Cardiac septum (tissue), 1 donor: ENCODE results near the gene ARFIP1. TPM values are rescaled to one million over a fixed set of nuclear protein-coding genes. Genes with fewer than 3 reads are reported as not detected.

ENCODE experiments used
- DNase-seq: peaks from one replicate; pipeline ENCODE4 v3.0.0-alpha.2; 2020; ENCODE audit warnings: low spot score
- intact Hi-C: fragments of 100-400 bp; cut with DNase I; formaldehyde crosslinking; loops from one replicate; pipeline ENCODE4 v1.14.0; 2022
- total RNA-seq: library from RNA; stranded (reverse); fragmentation: NEBNext Ultra II Directional; extraction: Animal tissue kit (Norgen Biotek cat#: 25700); gene quantifications from one replicate; pipeline ENCODE4 v1.2.1, GENCODE V29; 2021
- donor health status: DM: no; HTN: no; CAD: no.

Gene ARFIP1
- total RNA-seq, 1 donor from 2014 or later: 11.9 TPM

DNA sequence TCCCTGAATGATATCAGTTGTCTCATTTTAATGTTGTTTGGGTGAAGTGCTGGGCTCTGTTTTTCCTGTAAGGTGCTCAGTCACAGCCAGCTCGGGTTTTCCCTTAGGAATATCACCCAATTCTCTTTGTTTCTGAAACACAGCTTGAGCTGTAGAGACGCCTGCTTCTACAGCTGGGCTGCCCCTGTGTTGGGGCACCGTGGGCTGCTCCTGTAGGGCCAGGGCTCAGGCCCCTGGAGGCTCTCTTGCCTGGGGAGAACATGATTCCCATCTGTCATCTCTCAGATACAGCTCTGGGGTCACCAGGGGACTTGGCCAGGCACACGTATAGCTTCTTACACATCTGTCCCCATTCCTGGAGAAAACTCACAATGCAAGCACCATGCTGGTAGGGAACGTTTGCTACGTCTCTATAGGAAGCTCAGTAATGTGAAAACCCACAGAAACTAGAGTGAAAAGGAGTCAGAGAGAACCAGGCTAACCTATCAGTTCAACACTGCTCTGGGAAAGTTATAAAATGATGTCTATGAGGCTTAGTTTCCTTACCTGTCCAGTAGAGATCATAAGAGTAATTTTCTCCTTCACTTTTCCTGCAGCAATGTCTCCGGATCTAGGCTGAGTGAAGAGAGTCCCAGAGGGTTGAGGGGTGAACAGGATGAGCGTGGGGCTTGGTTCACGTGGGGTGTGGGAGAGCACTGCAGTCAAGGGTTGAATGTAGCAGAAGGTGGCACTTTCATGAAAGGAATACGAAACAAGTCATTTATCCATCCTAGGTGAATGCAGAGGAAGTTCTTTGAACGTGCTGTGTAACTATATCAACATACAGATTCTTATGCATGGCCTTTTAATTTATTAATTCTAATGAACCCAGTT lies 170.9 kb downstream of the ARFIP1 start:
- intact Hi-C loops: no loop called here
- DNase-seq: no peak

DNA sequence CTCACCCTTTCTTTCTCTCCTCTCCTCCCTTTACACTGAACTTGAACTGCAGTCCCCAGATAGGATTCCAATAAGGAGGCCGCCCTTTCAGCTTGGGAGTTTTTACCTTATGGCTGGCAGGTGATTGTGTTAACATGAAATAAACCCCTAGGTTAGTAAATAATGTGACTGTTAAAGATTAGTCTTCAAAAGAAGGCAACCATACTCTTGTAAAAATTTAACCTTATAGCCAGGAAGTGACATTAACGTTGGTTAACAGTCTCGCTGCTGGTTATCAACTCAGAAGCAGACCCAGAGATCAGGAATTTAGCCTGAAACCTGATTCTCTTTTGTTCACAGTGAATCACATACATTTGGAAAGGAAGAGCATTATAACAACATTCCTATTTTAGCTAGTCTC lies 171.6 kb downstream of the ARFIP1 start:
- no peak for DNase-seq
- intact Hi-C loops: no loop called here

DNA sequence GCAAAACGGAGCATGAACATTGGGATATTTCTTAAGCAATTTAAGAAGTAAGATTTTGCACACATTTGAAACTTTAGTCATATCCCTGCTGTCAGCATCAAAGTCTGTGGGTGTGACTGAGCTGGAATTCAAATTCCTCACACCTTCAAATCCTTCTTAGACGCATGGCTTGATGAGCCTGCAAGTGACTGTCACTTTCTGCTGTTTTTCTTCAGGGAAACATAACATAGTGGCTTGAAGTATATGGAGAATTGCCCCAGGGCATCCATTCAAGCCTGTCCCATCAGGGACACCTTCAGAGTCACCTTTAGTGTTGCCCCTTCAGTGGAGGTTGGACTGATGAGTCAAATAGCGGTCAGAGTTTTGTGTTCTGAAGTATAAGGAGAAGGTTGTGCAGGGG lies 173.8 kb downstream of the ARFIP1 start:
- intact Hi-C loops: no loop called here
- no peak for DNase-seq

DNA sequence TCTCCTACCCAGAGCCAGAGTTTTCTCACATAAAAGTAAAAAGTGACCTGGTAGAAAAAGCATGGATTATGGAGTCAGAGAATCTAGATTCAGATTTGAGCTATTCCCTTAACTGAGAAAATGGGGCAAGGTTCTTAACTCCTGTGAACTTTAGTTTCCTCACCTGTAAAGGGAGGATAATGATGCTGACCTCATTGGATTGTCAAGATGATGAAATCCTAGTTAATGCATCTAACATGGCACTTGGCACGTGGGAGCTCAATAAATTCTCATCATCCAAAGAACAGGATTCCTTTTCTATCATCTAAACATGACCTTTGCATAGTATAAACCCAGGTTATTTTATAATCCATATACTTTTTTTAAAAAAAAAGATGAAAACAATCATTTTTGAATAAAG lies 175.0 kb downstream of the ARFIP1 start:
- no peak for DNase-seq
- intact Hi-C loops: no loop called here

DNA sequence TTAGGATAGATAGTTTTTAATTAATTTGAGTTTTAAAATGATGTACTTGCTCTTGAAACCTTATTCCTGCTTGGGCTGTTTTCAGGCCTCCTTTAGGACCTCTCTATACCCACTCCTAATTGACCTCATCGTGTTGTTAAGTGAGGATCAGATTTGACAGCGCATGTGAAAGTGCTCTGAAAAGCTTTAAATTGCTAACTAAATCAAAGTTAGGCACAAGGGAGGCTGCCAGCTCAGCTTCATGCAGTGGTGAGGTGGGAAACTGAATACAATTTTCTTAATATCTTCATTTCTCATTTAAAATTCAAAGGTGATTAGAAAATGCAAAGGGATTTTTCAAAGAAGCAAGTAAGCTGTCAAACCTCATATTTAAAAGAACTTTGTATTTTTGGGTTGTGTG lies 176.4 kb downstream of the ARFIP1 start:
- intact Hi-C loops: no loop called here
- DNase-seq: no peak

DNA sequence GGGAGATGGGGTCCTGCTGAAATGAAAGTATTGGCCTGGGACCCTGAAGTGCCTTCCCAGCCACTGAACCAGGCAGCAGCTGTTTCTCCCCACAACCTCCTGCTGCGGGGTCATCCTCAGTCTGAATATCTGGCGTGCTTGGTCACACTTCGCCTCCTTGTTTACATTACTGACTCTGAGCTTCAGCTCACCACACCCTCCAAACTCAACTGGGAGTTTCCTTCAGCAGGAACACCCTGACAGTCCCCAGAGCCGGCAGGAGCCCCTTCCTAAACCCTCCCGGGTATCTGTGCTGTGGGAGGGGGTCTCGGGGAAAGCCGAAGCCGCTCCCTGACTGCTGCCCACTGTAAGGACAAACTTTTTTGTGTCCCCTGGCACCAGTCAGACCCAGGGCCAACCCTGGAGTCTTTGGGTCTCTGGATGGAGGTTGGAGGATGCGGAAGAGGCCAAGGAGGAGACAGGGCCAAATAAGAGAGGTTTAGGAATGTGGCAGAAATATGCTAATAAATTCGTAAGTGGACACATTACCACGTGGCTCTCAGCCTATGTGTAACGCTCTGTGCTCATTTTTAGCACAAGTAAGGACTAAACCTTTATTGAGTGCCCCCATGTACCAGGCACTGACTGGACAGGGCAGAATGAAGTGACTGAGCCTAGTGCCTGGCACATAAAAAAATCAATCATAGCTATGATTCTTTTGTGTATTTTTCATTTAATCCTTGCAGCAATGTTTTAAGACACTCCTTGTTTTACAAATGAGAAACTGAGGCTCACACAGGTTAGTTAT lies 177.1 kb downstream of the ARFIP1 start:
- intact Hi-C loops: no loop called here

DNA sequence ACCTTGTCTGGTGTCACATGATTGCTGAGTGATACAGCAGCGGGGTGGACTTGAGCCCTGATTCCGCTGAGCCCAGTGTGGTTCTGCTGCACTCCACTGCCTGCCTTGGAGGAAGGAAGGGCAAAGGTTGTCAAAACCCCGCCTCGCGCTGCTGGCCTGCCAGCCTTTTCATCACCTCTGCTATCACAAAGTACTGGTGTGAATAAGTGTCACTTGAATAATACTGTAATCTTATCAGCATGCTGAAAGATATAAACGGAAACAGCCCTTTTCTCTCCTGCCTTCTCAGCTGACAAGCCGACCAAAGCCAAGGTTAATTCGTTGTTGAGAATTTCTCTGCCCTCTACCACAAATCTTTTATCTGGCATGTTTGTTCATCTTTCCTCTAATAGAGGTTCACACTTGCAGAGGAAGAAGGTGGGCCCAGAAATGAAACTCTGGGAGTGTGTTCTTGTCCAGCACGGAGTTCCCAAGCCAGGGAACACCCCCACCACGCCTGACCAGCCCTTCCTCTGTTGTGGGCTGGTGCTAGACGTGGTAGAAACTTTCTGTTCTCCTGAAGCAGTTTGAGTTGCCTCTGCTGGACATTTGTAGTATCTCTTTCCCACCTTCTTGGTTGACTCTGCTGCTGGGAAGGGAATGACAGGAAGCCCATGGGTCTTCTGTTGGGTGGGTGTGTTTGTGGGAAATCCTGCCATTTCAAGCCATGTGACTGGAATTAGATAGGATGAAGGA lies 177.8 kb downstream of the ARFIP1 start:
- no peak for DNase-seq
- intact Hi-C loops: no loop called here

More for the DNA sequence above, 177.1 kb downstream of the ARFIP1 start:
- DNase-seq: no peak

DNA sequence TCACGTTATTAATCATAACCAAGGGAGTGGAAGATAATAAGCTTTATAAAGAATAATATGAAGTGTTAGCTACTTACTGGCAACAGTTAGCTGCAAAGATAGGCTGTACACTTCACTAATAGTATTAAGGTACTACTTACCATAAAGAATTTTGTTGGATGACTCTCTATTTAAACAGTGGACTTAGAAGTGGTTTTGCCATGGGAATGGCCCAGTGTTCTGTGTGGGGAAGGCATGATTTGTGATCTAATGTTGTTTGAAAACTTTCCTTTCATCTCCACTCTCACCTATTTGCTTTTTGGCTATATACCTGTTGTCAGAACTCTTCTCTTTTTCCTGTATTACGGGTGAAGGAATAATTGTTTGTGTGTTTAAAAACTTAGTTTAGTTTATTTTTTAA lies 179.3 kb downstream of the ARFIP1 start:
- intact Hi-C loops: no loop called here
- no peak for DNase-seq

DNA sequence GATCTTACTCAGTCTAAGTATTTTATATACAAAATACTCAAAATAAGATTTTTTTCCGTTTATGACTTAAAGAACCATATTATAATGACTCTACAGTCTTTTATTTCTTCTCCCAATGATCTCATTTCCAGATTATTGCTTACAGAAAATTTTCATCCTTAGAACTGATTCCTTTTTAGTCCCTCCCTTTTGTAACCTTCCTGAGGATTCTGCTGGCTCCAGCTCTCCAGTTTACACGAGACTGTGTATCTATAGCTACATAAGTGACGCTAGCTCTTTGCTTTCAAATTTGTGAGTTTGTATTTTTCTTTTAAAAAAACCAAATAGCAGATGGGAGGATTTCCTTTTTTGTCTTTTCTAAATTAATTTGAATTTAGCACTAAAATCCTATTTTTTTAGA lies 180.3 kb downstream of the ARFIP1 start:
- DNase-seq: no peak
- intact Hi-C loops: no loop called here

DNA sequence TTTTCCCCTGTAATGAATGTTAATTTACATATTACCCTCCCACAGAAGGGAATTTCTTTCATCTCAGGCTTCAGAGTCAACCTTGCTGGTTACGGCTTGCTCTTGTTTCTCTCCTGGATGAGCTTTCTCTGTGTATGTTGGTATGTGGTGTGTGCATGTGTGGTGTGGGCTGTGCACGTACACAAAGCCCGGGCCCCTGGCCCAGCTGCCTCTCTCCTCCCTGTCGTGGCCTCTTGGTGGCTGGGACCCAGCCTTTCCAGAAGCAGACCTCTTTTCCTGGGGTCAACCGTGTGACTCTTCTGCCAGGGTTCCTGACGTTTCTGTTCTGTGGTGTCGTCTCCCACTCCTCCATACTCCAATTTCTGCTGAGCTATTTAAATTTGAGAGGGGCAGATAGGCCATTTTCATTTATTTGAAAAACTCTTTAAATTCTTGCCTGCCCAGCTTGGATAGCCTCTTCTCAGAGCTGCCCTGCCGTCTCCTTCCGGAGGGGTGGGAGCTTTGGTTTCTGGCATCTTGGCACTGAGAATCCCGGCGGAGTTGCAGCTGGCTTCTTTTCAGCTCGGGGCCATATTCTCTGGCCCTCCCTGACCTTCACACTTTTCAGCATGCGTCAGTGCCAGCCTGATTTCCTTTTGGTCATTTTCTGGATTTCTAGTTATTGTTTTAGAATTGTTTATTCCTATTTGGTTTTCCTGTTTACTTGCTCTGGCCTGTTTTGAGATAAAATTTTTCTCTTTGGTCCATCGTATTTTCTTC lies 181.4 kb downstream of the ARFIP1 start:
- intact Hi-C loops: no loop called here
- DNase-seq: no peak

DNA sequence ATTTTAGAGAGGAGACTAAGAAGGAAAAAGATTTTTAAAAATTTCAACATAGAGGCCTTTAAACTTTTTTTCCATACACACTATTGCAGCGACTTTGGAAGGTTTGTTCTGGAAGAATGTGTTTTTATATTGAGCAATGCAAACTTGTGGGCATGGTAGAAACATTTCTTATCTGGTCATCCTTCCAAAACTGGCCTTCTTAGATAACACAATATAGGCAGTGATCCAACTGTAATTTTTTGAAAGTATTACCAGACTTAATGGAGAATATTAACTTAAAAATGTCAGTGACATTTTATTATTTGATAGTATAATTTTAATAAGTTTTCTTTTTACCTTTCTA lies 182.0 kb downstream of the ARFIP1 start:
- DNase-seq: no peak
- intact Hi-C loops: no loop called here

Other genes starting within 250 kb of the ARFIP1 start
- 65.5 TPM for gene FBXW7, start 243.9 kb upstream of the ARFIP1 start, total RNA-seq
- gene TMEM154, start 100.0 kb upstream of the ARFIP1 start, total RNA-seq: 1.6 TPM
- gene TIGD4, start 224 bp upstream of the ARFIP1 start, total RNA-seq: 0.40 TPM
- 0.22 TPM for gene FHDC1, start 156.4 kb downstream of the ARFIP1 start, total RNA-seq